HCT116 (cell line): ENCODE data around the gene VMP1. TPM values are rescaled to one million over a fixed set of nuclear protein-coding genes. Genes with fewer than 3 reads are reported as not detected.
A peak's percentile ranks its signal among the peaks of the same experiment; 100 is the strongest.

Experiments used
- ATAC-seq: fragments of 200-7000 bp; cut with Tn5 transposase; 2 replicates; pipeline ENCODE4 v1.9.1; 2020; ENCODE audit warnings: mild to moderate bottlenecking, moderate library complexity
- BruUV-seq: library from RNA; stranded (reverse); fragments of 400-500 nt; replicated peaks from 2 replicates; lab custom pipeline; 2021; lab: Mats Ljungman, UMichigan
- CTCF ChIA-PET: fragments of 300-600 bp; sonication (Branson Sonifier 250); formaldehyde crosslinking; loops from one replicate; lab custom pipeline; 2021; ENCODE audit warnings: antibody characterized with exemption; lab: Charles Lee
- POLR2A ChIA-PET: fragments of 300-600, 350-600 bp; sonication (Branson Sonifier 250); formaldehyde crosslinking; loops from one replicate; lab custom pipeline; 2021; ENCODE audit warnings: antibody characterized with exemption; lab: Charles Lee
- RAD21 ChIA-PET, 2 experiments: fragments of 300-600 bp; sonication (Branson Sonifier 250); formaldehyde crosslinking; loops; one replicate each; lab custom pipeline; 2023; ENCODE audit warnings: low total read pairs in 2 of 2; ENCODE audit not compliant: uncharacterized antibody in 2 of 2, unreplicated experiment in 2 of 2, low non-redundant PET in 1 of 2; lab: Charles Lee
- DNase-seq: peaks from one replicate; pipeline ENCODE4 v3.0.0-alpha.2; 2010; ENCODE audit warnings: low read depth, low spot score
- H2AFZ ChIP-seq: fragments of 200-600 bp; shearing (Covaris generic), sonication (generic); 2 replicates; pipeline ENCODE4 v1.6.1; 2017; ENCODE audit warnings: low read depth, mixed run types, mixed read lengths, antibody characterized with exemption, low read length; ENCODE audit not compliant: poor library complexity, severe bottlenecking
- H3K27ac ChIP-seq: 2 replicates; pipeline ENCODE4 v1.5.1; 2012; ENCODE audit warnings: low read depth, low read length
- H3K27me3 ChIP-seq: fragments of 200-600 bp; sonication (generic); 2 replicates; pipeline ENCODE4 v1.6.1; 2016; ENCODE audit warnings: mixed run types, low read length, mixed read lengths; ENCODE audit not compliant: insufficient read depth
- H3K36me3 ChIP-seq, 2 experiments: fragments of 200-500 bp in 1 of 2; fragments of 200-600 bp in 1 of 2; sonication (Bioruptor generic) in 1 of 2; sonication (generic) in 1 of 2; 2 replicates each; pipeline versions ENCODE4 v1.5.1 to v1.6.1; 2014 to 2016; ENCODE audit warnings: low read length in 2 of 2, inconsistent platforms in 1 of 2, mixed read lengths in 1 of 2, mixed run types in 1 of 2; ENCODE audit not compliant: insufficient read depth in 2 of 2, control insufficient read depth in 1 of 2
- H3K4me1 ChIP-seq, 2 experiments: fragments of 200-600 bp in 1 of 2; sonication (generic) in 1 of 2; 2 replicates each; pipeline versions ENCODE4 v1.5.1 to v1.6.1; 2012 to 2017; ENCODE audit warnings: low read length in 2 of 2, inconsistent platforms in 1 of 2, mild to moderate bottlenecking in 1 of 2, mixed read lengths in 1 of 2, mixed run types in 1 of 2, moderate library complexity in 1 of 2; ENCODE audit not compliant: insufficient read depth in 2 of 2, control insufficient read depth in 1 of 2
- H3K4me2 ChIP-seq: fragments of 200-600 bp; sonication (generic); 2 replicates; pipeline ENCODE4 v1.6.1; 2017; ENCODE audit warnings: mixed run types, low read length, mixed read lengths
- H3K4me3 ChIP-seq, 2 experiments: fragments of 200-600 bp in 1 of 2; sonication (generic) in 1 of 2; replicated peaks in 1 of 2; 2 replicates each; pipeline ENCODE4 v1.5.1; 2011 to 2016; ENCODE audit warnings: low read length in 2 of 2, control low read depth in 1 of 2, low read depth in 1 of 2, mild to moderate bottlenecking in 1 of 2, mixed read lengths in 1 of 2, mixed run types in 1 of 2
- H3K79me2 ChIP-seq: fragments of 200-600 bp; sonication (generic); 2 replicates; pipeline ENCODE4 v1.6.1; 2017; ENCODE audit warnings: mild to moderate bottlenecking, mixed run types, low read length, moderate library complexity, mixed read lengths; ENCODE audit not compliant: insufficient read depth
- H3K9ac ChIP-seq: fragments of 200-600 bp; sonication (generic); 2 replicates; pipeline ENCODE4 v1.6.1; 2016; ENCODE audit warnings: low read length, mixed read lengths
- H3K9me2 ChIP-seq: fragments of 200-600 bp; sonication (generic), shearing (Covaris generic); 2 replicates; pipeline ENCODE4 v1.6.1; 2017; ENCODE audit warnings: mixed run types, mild to moderate bottlenecking, moderate library complexity; ENCODE audit not compliant: insufficient read depth
- H3K9me3 ChIP-seq, 2 experiments: fragments of 200-500 bp in 1 of 2; fragments of 200-600 bp in 1 of 2; sonication (Bioruptor generic) in 1 of 2; sonication (generic) in 1 of 2; 2 replicates each; pipeline ENCODE4 v1.6.1; 2014 to 2017; ENCODE audit warnings: low read length in 2 of 2, mixed read lengths in 2 of 2, inconsistent platforms in 1 of 2, low read depth in 1 of 2, mild to moderate bottlenecking in 1 of 2, mixed run types in 1 of 2, moderate library complexity in 1 of 2; ENCODE audit not compliant: control insufficient read depth in 1 of 2, insufficient read depth in 1 of 2
- H4K20me1 ChIP-seq: fragments of 200-600 bp; sonication (generic), shearing (Covaris generic); 2 replicates; pipeline ENCODE4 v1.6.1; 2017; ENCODE audit warnings: mixed run types, mild to moderate bottlenecking, moderate library complexity; ENCODE audit not compliant: insufficient read depth
- ATF3 ChIP-seq: IDR thresholded peaks from 2 replicates; pipeline ENCODE4 v1.6.1; 2012
- CBX3 ChIP-seq: IDR thresholded peaks from 2 replicates; pipeline ENCODE4 v1.6.1; 2012; ENCODE audit warnings: low read depth
- CEBPB ChIP-seq: IDR thresholded peaks from 2 replicates; pipeline ENCODE4 v1.6.1; 2012; ENCODE audit warnings: low read depth
- ELF1 ChIP-seq: IDR thresholded peaks from 2 replicates; pipeline ENCODE4 v1.6.1; 2012; ENCODE audit warnings: low read depth, borderline replicate concordance
- MAX ChIP-seq: IDR thresholded peaks from 2 replicates; pipeline ENCODE4 v1.6.1; 2012
- POLR2A ChIP-seq: IDR thresholded peaks from 2 replicates; pipeline ENCODE4 v1.7.0; 2011; ENCODE audit warnings: borderline replicate concordance; ENCODE audit not compliant: insufficient read depth, insufficient read length; ENCODE audit errors: extremely low read depth
- POLR2AphosphoS5 ChIP-seq: IDR thresholded peaks from 2 replicates; pipeline ENCODE4 v1.6.1; 2011; ENCODE audit warnings: mild to moderate bottlenecking, low read depth, low read length, moderate library complexity
- SIN3A ChIP-seq: IDR thresholded peaks from 2 replicates; pipeline ENCODE4 v1.6.1; 2012; ENCODE audit warnings: low read depth
- TCF7L2 ChIP-seq: IDR thresholded peaks from 2 replicates; pipeline ENCODE4 v1.7.0; 2011; ENCODE audit warnings: borderline replicate concordance, inconsistent platforms; ENCODE audit not compliant: insufficient read depth, insufficient read length; ENCODE audit errors: extremely low read depth
- YY1 ChIP-seq: IDR thresholded peaks from 2 replicates; pipeline ENCODE4 v1.6.1; 2011; ENCODE audit warnings: low read length, low read depth, moderate library complexity, mild to moderate bottlenecking; ENCODE audit not compliant: insufficient replicate concordance; ENCODE audit errors: extremely low read depth
- ZBTB33 ChIP-seq: IDR thresholded peaks from 2 replicates; pipeline ENCODE4 v1.6.1; 2011; ENCODE audit warnings: mild to moderate bottlenecking, low read length, moderate library complexity; ENCODE audit not compliant: insufficient replicate concordance; ENCODE audit errors: extremely low read depth
- ZFX ChIP-seq: fragments of 450-650 bp; IDR thresholded peaks from 2 replicates; pipeline ENCODE4 v1.6.1; 2017
- ZNF274 ChIP-seq: fragments of 200-500 bp; sonication (Bioruptor generic); IDR thresholded peaks from 2 replicates; pipeline ENCODE4 v1.6.1; 2014; ENCODE audit warnings: mild to moderate bottlenecking, low read depth, low read length, inconsistent platforms
- intact Hi-C: fragments of 100-400 bp; cut with micrococcal nuclease; formaldehyde crosslinking; loops from 2 replicates; pipeline ENCODE4 v1.10.0; 2022
- total RNA-seq: library from RNA; stranded (reverse); gene quantifications from one replicate; pipeline ENCODE4 v1.2.1, GENCODE V29; 2021; ENCODE audit not compliant: unreplicated experiment
- TF ChIP-seq, protein P1 (sequence below): IDR thresholded peaks from 2 replicates; pipeline ENCODE4 v1.6.1; 2012; ENCODE audit warnings: low read depth

The VMP1 gene
- total RNA-seq, 1 experiment from 2014 or later: 366 TPM

DNA sequence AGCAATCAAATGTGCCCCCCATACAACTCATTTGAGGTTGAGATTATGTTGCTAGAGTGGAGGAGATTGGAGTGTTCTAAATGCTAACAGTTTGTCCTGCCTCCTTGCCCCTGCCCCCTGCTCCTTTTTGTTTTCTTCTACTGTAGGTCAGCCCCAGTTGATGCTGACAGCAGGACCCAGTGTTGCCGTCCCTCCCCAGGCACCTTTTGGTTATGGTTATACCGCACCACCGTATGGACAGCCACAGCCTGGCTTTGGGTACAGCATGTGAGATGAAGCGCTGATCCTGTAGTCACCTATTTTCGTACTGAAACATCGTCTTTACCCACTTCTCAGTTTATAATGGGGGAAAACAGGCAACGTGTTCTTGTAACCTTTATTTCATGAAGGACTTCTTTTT, 13.9 kb upstream of the VMP1 start:
- no TSS peak for BruUV-seq
- Histone ChIP-seq H3K9me3 (no peaks in the 10 kb centered on the region), H3K36me3 (peaks cover 75 to 82% of the 10 kb centered on the region in 2 experiments), H3K9ac (no peak overlapping the region), H3K4me2 (no peak overlapping the region), H3K79me2 (peaks cover 90% of the 10 kb centered on the region), H3K9me2 (no peaks in the 10 kb centered on the region), H3K4me1 (no peaks in the 10 kb centered on the region), H4K20me1 (peaks cover 70% of the 10 kb centered on the region), H3K27ac (no peak overlapping the region), H3K27me3 (no peaks in the 10 kb centered on the region), H2AFZ (no peak overlapping the region), H3K4me3 (no peak overlapping the region)
- DNase-seq (no peak), ATAC-seq (no peak)
- ChIA-PET POLR2A (no interaction called here), CTCF (interaction anchor here (2.1 kb wide), 1 partner anchor 166 kb away, joined by 6 read pairs; no protein-coding TSS in a partner anchor), RAD21 (no interaction called here)
- intact Hi-C loops: no loop called here
- TF ChIP-seq CEBPB (no peak), POLR2AphosphoS5 (0 out of 2 replicates have a peak, but pooled peaks have one; percentile 2)

DNA sequence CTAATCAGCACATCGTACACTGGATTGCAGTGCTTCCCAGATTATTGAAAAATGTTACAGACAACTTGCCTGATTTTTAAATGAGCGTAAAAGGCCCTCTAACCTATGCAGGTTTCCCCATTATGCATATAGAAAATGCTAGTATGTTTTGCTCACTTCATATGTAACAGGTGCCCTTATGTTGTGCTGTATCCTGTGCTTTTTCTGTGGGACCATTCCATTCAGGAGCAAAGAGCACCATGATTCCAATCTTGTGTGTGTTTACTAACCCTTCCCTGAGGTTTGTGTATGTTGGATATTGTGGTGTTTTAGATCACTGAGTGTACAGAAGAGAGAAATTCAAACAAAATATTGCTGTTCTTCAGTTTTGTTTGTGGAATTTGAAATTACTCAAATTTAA, 13.1 kb upstream of the VMP1 start:
- peaks cover 76 to 83% of the 10 kb centered on the region in 2 experiments for H3K36me3 ChIP-seq

More for the DNA sequence above, 13.1 kb upstream of the VMP1 start:
- Histone ChIP-seq H3K27me3 (no peaks in the 10 kb centered on the region), H3K4me1 (no peaks in the 10 kb centered on the region), H3K9ac (no peak overlapping the region), H2AFZ (no peak overlapping the region), H4K20me1 (peaks cover 71% of the 10 kb centered on the region), H3K27ac (no peak overlapping the region), H3K9me2 (no peaks in the 10 kb centered on the region), H3K79me2 (peaks cover 90% of the 10 kb centered on the region), H3K4me2 (no peak overlapping the region), H3K9me3 (no peaks in the 10 kb centered on the region), H3K4me3 (no peak overlapping the region)
- TSS peak; percentile 51 for BruUV-seq
- RAD21 ChIA-PET: no interaction called here
- POLR2A ChIA-PET: no interaction called here
- intact Hi-C loops: no loop called here
- ATAC-seq: no peak
- CTCF ChIA-PET: interaction anchor here (2.1 kb wide), 1 partner anchor 165 kb away, joined by 6 read pairs; no protein-coding TSS in a partner anchor
- TF ChIP-seq TCF7L2 (no peak), MAX (no peak), SIN3A (no peak), ELF1 (no peak), POLR2AphosphoS5 (no peak; the same call in 1 of the 2 replicates), ZBTB33 (no peak), ZFX (no peak), POLR2A (no peak), CEBPB (no peak), ATF3 (no peak), CBX3 (no peak), ZNF274 (no peak), YY1 (no peak)
- TF ChIP-seq, protein P1, sequence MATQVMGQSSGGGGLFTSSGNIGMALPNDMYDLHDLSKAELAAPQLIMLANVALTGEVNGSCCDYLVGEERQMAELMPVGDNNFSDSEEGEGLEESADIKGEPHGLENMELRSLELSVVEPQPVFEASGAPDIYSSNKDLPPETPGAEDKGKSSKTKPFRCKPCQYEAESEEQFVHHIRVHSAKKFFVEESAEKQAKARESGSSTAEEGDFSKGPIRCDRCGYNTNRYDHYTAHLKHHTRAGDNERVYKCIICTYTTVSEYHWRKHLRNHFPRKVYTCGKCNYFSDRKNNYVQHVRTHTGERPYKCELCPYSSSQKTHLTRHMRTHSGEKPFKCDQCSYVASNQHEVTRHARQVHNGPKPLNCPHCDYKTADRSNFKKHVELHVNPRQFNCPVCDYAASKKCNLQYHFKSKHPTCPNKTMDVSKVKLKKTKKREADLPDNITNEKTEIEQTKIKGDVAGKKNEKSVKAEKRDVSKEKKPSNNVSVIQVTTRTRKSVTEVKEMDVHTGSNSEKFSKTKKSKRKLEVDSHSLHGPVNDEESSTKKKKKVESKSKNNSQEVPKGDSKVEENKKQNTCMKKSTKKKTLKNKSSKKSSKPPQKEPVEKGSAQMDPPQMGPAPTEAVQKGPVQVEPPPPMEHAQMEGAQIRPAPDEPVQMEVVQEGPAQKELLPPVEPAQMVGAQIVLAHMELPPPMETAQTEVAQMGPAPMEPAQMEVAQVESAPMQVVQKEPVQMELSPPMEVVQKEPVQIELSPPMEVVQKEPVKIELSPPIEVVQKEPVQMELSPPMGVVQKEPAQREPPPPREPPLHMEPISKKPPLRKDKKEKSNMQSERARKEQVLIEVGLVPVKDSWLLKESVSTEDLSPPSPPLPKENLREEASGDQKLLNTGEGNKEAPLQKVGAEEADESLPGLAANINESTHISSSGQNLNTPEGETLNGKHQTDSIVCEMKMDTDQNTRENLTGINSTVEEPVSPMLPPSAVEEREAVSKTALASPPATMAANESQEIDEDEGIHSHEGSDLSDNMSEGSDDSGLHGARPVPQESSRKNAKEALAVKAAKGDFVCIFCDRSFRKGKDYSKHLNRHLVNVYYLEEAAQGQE: no peak
- no peak for DNase-seq
